ENCODE measurements around the gene FHOD1.

- no peak for TF ChIP-seq CTCF (conservative IDR thresholded peaks at IDR 0.05; ENCODE audit: low read depth, low read length)
- TF ChIP-seq EZH2 (IDR thresholded peaks at IDR 0.05; ENCODE audit: low read length, unreplicated experiment) = no peak
- TF ChIP-seq EZH2phosphoT487 (IDR thresholded peaks at IDR 0.05; ENCODE audit: borderline replicate concordance, low read length) = no peak
Observed at GRCh38 chr16:67213197-67214019, 33.9 kb downstream of the FHOD1 start.
